GM11168 (cell line): Measurements from ENCODE around the gene OR6C2.
"Not testable (repeated sequence)": the region's sequence is repeated elsewhere in the genome, so short reads cannot be mapped to it uniquely, and the experiment has no call there.

Experiments used
- in situ Hi-C: fragments of 300-500 bp; cut with MboI; formaldehyde crosslinking; loops from one replicate; pipeline ENCODE4 v1.12.0; 2022; ENCODE audit warnings: low sequenced_read_pairs; ENCODE audit not compliant: unreplicated experiment

Gene OR6C2

DNA sequence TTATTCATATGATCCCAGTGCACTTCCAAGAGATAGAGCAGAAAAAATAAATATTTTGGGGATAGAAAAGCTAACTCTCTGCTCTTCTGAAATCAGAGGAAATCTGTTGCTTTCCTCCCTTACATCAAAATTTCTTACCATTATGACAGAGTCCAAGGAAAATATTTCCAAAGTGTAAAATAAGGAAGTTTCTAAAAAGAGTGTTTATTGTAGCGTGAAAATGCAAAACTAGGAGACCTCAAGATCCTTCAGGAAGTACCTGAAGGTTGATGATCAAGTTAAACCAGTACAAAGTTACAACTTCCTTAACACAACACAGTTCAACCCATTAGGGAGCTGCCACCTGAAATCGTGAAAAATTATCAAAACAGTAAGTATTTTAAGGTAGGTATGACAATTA lies at the start of gene OR6C2:
Gene OR6C2, plus strand, starts transcription at position 301 of the 400 bp plus-strand sequence. CDS start 8,138 bp downstream, outside the sequence.
- in situ Hi-C loops = no loop called here

DNA sequence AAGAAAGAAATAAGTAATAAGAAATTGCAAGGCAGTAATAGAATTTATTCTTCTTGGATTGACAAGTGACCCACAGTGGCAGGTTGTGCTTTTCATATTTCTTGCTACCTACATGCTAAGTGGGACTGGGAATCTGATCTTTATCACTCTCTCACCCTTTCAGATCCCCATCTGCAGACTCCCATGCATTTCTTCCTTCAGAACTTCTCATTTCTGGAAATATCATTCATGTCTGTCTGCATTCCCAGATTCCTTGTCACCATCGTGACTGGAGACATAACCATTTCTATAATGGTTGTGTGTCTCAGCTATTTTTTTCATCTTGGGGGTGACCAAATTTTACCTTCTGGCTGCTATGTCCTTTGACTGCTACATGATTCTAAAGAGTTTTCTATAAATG lies 47.5 kb upstream of the OR6C2 start:
- in situ Hi-C loops = no loop called here

DNA sequence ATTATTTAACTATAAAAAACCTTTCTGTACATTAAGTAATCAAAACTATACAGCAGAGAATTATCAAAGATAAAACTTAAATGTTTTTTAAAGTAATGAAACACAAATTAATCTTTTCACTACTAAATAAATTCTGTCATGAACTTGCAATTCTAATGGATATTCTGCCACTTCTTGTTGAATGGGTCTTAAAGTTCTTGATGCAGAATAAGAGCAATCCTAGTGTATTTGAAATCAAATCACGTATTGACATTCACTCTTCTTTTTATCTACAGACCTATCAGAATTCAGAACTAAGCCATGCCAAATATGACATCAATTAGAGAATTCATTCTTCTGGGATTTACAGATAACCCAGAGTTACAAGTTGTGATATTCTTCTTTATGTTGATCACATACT lies 43.6 kb upstream of the OR6C2 start, which contains the start of gene OR6C65:
Gene OR6C65, plus strand, starts transcription at position 301 of the 400 bp plus-strand sequence. Its CDS starts 0 bp downstream, at position 301.
- in situ Hi-C loops = no loop called here

DNA sequence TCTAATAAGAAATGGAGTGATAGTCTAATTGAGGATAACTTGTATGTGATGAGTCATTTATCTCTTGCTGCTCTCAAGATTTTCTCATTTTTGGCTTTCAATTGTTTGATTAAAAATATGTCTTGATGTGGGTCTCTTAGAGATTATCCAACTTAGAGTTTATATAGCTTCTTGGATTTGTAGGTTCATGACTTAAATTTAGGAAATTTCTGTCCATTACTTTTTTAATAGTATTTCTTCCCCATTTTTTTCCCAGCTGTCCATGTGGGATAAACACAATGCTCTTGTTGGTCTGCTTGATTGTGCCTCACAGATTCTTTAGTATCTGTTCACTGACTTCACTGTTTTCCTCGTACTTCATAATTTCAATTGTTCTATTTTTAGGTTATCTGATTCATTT lies 36.0 kb upstream of the OR6C2 start:
- in situ Hi-C loops = no loop called here

GRCh38 chr12:55409133-55409532 lies 34.7 kb upstream of the OR6C2 start:
- in situ Hi-C loops = not testable (repeated sequence)

GRCh38 chr12:55412138-55412537 lies 31.7 kb upstream of the OR6C2 start:
- in situ Hi-C loops = not testable (repeated sequence)

- in situ Hi-C loops = not testable (repeated sequence)
Measured at GRCh38 chr12:55413498-55414388, 30.1 kb upstream of the OR6C2 start.

GRCh38 chr12:55414396-55414823 lies 29.5 kb upstream of the OR6C2 start:
- in situ Hi-C loops = not testable (repeated sequence)

DNA sequence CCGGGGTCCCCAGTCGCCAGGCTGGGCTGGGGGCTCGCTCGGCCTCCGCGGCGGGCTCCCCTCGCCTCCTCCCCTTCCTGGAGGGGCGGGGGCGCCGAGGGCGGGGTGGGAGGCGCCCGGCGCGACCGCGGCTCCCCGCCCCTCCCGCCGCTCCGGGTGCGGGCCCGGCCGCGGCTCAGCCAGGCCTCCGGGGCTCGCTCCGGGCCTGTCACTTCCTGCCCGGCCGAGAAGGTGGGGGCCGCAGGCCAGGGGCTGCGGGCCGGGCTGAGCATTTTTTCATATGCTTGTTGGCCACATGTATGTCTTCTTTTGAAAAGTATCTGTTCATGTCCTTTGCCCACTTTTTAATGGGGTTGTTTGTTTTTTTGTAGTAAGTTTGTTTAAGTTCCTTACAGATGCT lies 29.0 kb upstream of the OR6C2 start:
- in situ Hi-C loops = not testable (repeated sequence)

- in situ Hi-C loops = no loop called here
Measured at GRCh38 chr12:55416961-55417360, 26.9 kb upstream of the OR6C2 start.

DNA sequence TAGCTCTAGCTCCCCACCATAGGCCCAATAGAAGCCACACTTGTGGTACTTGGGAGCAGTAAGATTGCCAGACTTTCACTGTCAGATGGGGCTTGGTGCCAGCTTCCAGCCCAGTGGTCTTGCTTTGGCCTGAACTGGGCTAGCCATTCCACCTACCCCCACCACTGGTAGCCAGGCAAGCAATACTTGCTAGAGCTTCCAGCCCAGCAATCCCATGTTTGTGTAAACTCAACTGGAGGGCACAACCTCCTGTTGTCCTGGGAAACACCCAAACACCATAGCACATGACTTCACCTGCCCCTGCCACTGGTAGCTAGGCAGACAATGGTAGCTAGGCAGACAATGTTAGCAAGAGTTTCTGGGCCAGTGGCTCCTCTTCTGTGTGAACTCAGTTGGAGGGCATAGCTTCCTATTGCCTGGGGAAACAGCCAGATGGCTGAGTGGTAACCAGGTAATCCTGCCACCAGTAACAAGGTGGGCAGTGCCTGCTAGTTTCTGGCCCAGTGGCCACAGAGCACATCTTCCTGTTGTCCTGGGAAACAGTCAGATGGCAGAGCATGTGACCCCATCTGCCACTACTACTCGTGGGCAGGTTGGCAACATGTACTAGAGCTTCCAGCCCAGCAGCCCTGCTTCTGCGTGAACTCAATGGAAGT lies 23.4 kb upstream of the OR6C2 start:
- in situ Hi-C loops = no loop called here

DNA sequence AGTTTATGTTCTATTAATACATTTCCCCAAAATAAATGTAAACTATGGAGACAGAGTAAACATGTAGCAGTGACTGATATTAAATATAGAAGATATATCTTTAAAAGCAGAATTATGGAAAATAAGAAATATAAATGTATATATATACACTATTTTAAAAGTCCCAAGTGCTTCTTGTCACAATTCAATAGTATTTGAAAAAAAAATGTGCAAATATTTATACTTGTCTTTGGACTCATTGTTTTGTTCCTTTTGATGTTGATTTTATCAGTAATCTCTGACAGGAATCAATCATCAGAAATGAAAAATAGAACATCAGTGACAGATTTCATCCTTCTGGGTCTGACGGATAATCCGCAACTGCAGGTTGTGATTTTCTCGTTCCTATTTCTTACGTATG lies 17.9 kb upstream of the OR6C2 start, which contains the start of gene OR6C76:
Gene OR6C76, plus strand, starts transcription at position 301 of the 400 bp plus-strand sequence. Its CDS starts 0 bp downstream, at position 301.
- in situ Hi-C loops = no loop called here

DNA sequence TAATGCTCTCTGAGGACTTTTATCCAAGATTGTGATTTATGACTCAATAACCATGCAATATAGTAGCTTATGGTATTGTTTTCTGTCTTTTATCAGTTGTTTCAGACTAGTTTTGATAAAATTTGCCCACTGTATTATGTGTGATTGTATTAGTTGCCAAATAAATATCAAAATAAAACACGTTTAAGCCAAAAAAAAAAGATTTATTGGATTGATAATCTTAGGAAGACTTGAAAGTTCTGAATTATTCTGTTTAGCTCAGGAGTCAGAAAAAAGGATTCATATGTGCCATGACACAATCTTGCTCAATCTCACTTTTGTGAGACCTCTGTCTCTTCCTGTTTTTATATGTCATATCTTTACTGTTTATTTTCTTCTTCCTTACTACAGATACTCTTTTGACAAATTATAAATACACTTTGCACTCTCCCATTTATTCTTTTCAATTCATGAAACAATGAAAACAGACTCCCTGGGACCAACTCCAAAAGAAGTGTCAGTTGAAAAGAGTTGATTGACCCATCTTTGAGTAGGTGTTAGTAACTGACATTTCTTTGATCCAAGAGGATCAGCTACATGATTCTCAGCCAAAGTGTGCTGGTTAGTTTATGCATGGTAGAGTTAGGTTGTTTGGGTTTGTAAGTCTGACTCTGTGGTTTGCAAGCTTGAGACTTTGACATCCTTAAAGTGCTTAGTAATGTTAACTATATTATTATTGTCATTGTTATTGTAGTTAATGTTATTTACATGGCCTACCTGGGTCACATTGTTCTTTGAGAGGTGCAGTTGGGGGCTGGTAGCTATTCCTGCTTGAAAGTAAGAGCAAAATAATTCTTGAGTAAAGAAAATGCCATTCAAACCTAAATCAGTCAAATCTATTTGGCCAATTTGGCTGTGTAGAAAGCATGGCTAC lies 15.3 kb upstream of the OR6C2 start:
- in situ Hi-C loops = no loop called here

GRCh38 chr12:55441233-55441632 lies 2.6 kb upstream of the OR6C2 start:
- in situ Hi-C loops = not testable (repeated sequence)

- in situ Hi-C loops = no loop called here
Measured at GRCh38 chr12:55445357-55445756, 1.5 kb downstream of the OR6C2 start.

- in situ Hi-C loops = no loop called here
Measured at GRCh38 chr12:55446326-55446725, 2.5 kb downstream of the OR6C2 start.

GRCh38 chr12:55448825-55449224 lies 4.9 kb downstream of the OR6C2 start:
- in situ Hi-C loops = no loop called here

- in situ Hi-C loops = not testable (repeated sequence)
Measured at GRCh38 chr12:55464926-55465325, 21.1 kb downstream of the OR6C2 start.

- in situ Hi-C loops = no loop called here
Measured at GRCh38 chr12:55467836-55468235, 24.0 kb downstream of the OR6C2 start.

DNA sequence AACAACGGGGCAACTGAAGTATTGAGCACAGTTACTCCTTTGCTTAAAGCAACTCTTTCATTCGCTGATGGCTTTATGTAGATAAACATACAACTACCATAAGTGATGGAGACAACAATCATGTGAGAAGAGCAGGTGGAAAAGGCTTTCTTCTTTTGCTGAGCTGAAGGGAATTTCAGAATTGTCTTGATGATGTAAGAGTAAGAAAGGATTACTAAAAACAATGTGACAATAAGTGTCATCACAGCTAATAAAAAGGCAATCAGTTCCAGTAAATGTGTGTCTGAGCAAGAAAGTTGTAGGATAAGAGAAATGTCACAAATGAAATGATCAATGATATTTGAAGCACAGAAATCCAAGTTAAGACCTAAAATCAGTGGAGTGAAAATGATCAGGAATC lies 25.4 kb downstream of the OR6C2 start:
- in situ Hi-C loops = no loop called here
